GM19099 (cell line): ENCODE results near the gene WWOX.

Experiments
- POLR2A ChIP-seq: IDR thresholded peaks from 3 replicates; pipeline ENCODE4 v1.6.1; 2011; ENCODE audit warnings: low read depth; ENCODE audit not compliant: insufficient read length; ENCODE audit errors: extremely low read depth

WWOX gene

DNA sequence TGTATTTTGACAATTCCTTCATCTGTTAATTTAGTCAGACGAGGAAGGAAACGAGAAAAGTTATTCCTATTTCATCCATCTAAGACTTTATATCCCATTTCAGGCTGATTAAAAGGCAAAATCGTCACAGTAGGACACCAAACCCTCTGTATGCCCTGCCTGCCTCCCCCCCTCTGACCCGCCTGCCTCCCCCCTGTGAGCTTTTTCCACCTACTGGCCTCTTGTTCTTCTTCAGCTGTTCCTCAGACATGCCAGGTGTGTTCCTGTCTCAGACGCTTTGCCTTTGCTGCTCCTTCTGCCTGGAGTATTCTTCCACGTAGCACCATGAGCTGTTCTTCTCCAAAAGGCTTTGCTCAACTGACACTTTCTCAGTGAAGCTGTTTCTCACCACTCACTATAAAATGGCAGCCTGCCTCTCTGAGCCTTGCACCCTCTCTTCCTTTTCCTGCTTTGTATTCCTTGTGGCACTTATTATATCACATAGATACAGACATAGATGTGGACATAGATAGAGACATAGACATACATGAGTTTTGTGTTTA, 777.7 kb downstream of the WWOX start:
- no peak for TF ChIP-seq POLR2A

GRCh38 chr16:78878570-78878969, 779.1 kb downstream of the WWOX start:
- TF ChIP-seq POLR2A = no peak

DNA sequence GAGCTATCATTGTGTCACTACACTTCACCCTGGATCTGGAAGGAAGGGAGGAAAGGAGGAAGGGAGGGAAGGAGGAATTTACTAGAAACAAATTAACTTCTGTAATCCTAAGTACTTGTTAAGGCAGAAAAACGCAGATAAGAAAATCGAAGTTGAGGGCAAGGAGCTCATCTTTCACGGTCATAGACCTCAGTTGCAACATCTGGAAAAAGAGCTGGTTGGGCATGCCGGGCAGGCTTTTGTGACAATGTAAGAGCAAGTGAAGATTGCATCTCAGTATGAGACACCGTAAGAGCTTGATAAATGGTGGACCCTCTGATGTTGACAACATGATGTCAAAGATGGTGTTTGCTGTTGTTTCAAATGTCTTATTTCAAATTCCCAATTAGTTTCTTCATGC, 779.6 kb downstream of the WWOX start:
- TF ChIP-seq POLR2A = no peak

DNA sequence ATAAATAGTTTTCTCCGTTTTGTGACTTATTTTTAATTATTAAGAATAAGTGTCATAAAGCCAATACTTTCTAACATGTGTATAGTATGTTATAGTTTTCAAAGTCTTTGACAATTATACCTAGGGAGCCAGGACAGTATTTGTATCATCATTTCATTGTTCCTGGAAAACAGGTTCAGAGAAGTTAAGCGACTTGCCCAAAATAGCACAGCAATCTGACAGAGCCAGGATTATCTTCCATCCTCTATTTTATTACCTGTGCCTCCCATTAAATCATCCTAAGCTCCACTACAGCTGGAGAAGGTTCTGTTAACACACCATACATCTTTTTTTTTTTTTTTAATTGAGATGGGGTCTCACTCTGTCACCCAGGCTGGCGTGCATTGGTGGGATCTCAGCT, 782.7 kb downstream of the WWOX start:
- no peak for TF ChIP-seq POLR2A

GRCh38 chr16:78882751-78883150, 783.3 kb downstream of the WWOX start:
- TF ChIP-seq POLR2A = no peak

DNA sequence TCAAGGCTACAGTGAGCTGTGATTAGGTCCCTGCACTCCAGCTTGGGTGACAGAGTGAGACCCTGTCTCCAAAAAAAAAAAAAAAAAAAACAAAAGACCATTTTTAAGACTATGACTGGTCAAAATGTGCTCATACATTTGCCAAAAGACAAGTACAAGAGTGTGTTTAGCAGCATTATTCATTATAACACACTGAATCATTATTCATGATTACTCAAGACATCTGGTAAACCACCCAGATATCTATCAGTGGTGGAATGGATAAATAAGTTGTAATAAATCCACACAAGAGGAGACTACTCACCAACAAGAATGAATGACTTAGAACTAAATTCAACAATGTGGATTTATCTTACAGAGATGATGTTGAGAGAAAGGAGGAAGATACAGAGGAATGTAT, 784.8 kb downstream of the WWOX start:
- no peak for TF ChIP-seq POLR2A

- TF ChIP-seq POLR2A = no peak
These were observed 789.9 kb downstream of the WWOX start for GRCh38 chr16:78889346-78889745.

DNA sequence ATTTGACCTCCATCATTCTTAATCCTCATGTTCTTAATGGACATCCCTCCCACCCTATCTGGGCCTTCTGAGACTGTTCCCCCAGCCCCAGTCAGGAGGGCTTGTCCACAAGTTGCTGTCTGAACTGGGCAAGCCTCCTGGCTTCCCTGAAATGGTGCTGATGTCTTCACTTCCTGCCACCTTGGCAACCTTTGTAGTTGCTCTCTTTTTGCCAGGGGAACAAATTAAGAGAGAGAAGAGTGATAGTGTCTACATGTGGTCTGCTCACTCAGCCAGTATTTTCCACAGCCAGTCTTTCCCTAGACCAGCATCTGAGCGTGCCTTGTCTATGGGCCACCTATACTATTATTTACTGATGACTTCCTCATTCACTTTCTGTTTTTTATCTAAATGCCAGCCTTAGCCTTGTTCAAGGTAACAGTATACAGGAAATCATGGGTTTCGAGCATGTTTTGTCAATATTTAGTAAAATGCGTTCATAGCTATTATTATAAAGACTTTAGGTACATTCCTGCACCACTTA, 791.0 kb downstream of the WWOX start:
- no peak for TF ChIP-seq POLR2A

DNA sequence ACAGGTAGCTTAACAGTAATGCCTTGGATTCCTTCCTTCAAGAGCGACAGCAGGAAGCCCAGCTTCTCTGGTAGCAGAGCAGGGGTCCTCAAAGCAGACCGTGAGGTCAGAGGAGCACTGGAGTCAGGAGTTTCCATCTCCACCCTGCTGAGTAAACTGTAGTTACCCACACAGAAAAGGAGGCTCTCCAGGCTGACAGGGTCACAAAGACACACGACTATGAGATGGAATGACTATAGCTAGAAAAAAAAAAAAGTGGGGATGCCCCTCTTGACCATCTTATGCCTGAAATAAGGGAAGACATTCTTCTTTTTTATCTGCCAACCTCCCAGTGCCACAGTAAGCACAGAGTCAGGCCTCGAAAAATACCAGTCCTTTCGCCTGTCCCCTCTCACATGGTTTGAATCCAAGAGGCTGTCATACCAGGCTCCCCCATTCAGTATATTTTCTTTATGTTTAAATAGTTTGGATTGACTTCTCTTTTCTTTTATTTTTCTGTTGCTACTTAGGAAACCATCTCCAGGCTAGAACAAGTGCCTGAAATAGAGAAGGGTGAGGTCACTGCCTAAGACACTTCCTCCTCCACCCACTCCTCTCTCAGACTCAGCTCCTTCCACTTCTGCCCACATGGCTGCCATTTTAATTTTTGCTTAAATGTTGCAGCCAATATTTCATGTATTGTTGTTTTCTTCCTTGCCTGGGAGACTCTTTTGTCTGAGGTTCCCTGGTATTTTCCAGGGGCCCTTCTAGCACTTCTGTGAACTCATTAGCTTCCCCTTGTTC, 793.7 kb downstream of the WWOX start:
- no peak for TF ChIP-seq POLR2A

GRCh38 chr16:78894886-78895285, 795.4 kb downstream of the WWOX start:
- no peak for TF ChIP-seq POLR2A

GRCh38 chr16:78895681-78896080, 796.2 kb downstream of the WWOX start:
- no peak for TF ChIP-seq POLR2A

DNA sequence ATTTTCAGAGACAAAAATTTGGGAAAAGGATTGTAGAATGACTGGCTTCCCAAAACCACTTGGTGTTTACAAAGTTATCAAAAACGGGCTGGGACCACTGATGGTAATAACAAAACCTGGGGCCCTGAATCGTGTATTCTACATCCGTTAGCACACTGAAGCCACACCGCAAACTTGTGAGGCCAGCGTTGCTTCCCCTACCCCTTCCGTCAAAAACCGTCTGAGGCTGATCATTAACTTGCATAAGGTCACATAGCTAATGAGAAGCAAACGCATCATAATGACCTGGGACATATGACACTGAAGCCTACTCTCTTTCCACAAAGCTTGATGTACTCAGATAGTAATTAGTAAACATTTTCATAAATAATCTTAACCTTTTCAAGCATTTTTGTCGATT, 796.8 kb downstream of the WWOX start:
- TF ChIP-seq POLR2A = no peak

- no peak for TF ChIP-seq POLR2A
These were observed 797.8 kb downstream of the WWOX start for GRCh38 chr16:78897299-78897698.

- TF ChIP-seq POLR2A = no peak
These were observed 800.8 kb downstream of the WWOX start for GRCh38 chr16:78900044-78900811.

DNA sequence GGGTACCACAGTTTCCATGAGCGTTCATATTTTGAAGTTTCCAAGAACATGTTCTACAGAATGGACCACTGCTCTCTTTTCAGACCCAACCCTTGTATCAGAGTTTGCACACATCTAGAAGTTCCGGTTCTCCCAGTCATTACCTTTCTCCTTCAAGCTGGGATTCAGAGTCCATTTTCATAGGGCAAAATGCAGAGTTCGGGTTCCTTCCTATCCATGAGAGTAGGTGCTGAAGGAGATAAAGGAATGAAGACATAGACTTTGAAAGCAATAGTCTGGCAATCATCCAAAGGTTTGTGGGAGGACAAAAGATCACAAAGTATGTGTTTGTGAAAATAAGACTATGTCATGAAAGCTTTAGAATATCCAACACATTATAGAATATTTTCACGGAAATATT, 801.5 kb downstream of the WWOX start:
- TF ChIP-seq POLR2A = no peak

- TF ChIP-seq POLR2A = no peak
These were observed 802.9 kb downstream of the WWOX start for GRCh38 chr16:78902321-78902720.
